GM19463 (cell line): Measurements from ENCODE around the gene EVPL.
A peak's percentile ranks its signal among the peaks of the same experiment; 100 is the strongest.
"Not testable (repeated sequence)": the region's sequence is repeated elsewhere in the genome, so short reads cannot be mapped to it uniquely, and the experiment has no call there.

Experiments
- ATAC-seq: cut with Tn5 transposase; IDR thresholded peaks from one replicate; pipeline ENCODE4 v1.9.1; 2021; ENCODE audit warnings: mild to moderate bottlenecking, moderate library complexity; ENCODE audit not compliant: unreplicated experiment

The EVPL gene

GRCh38 chr17:76000755-76001521, 26.2 kb downstream of the EVPL start, which contains the start of gene CDK3:
CDK3 (plus strand) TSS chr17:76000855; CDS start chr17:76001426, 571 bp downstream.
- no peak for ATAC-seq

GRCh38 chr17:76000016-76000754, 26.9 kb downstream of the EVPL start:
- no peak for ATAC-seq

GRCh38 chr17:75998327-75998795, 28.7 kb downstream of the EVPL start:
- no peak for ATAC-seq

GRCh38 chr17:75996665-75997590, 30.2 kb downstream of the EVPL start:
- no peak for ATAC-seq

- no peak for ATAC-seq
Measured at GRCh38 chr17:75995385-75995925, 31.7 kb downstream of the EVPL start.

- ATAC-seq, result no peak
Measured at GRCh38 chr17:75994802-75995370, 32.2 kb downstream of the EVPL start.

- ATAC-seq, result no peak
Measured at GRCh38 chr17:75991396-75991795, 35.7 kb downstream of the EVPL start.

- ATAC-seq, result no peak
Measured at GRCh38 chr17:75987041-75987440, 40.1 kb downstream of the EVPL start.

- ATAC-seq, result no peak
Measured at GRCh38 chr17:75985986-75986385, 41.1 kb downstream of the EVPL start.

- no peak for ATAC-seq
Measured at GRCh38 chr17:75983501-75984181, 43.5 kb downstream of the EVPL start.

GRCh38 chr17:75981019-75981615, 46.0 kb downstream of the EVPL start:
- ATAC-seq, result no peak

GRCh38 chr17:75980188-75981018, 46.7 kb downstream of the EVPL start:
- no peak for ATAC-seq

GRCh38 chr17:75979705-75980187, 47.4 kb downstream of the EVPL start:
- ATAC-seq, result peak; percentile 15

GRCh38 chr17:75978938-75979704, 48.0 kb downstream of the EVPL start, which contains the start of the genes ACOX1 and TEN1:
ACOX1 (minus strand) TSS chr17:75979166; CDS start chr17:75979073, 93 bp downstream.
TEN1 (plus strand) TSS chr17:75979240; CDS start chr17:75986193, 6,953 bp downstream.
- peak; percentile 91 for ATAC-seq

GRCh38 chr17:75976175-75976848, 50.8 kb downstream of the EVPL start:
- ATAC-seq, result no peak

- ATAC-seq, result no peak
Measured at GRCh38 chr17:75975757-75976174, 51.3 kb downstream of the EVPL start.

GRCh38 chr17:75975187-75975586, 51.9 kb downstream of the EVPL start:
- ATAC-seq, result not testable (repeated sequence)
